HepG2 (cell line): Measurements from ENCODE around the gene ATRNL1.

Experiments
- EP300 ChIP-seq, 3 experiments: sonication (generic) in 1 of 3; formaldehyde crosslinking in 1 of 3; IDR thresholded peaks; 2 replicates each; pipeline versions ENCODE4 v1.5.1 to v1.6.1; 2011 to 2020; ENCODE audit warnings: low read depth in 2 of 3, low read length in 2 of 3, borderline replicate concordance in 1 of 3, improper control_type of control experiment in 1 of 3, mild to moderate bottlenecking in 1 of 3, missing genetic modification reagents in 1 of 3, moderate library complexity in 1 of 3
- EZH2 ChIP-seq: conservative IDR thresholded peaks from 2 replicates; pipeline ENCODE4 v1.6.1; 2012; ENCODE audit warnings: mild to moderate bottlenecking, low read depth, low read length, moderate library complexity
- JUND ChIP-seq: sonication (generic); formaldehyde crosslinking; IDR thresholded peaks from 2 replicates; pipeline ENCODE4 v1.8.0; 2022; ENCODE audit warnings: mild to moderate bottlenecking, missing genetic modification reagents
- MAFF ChIP-seq: IDR thresholded peaks from 2 replicates; pipeline ENCODE4 v1.6.1; 2011; ENCODE audit warnings: low read depth, low read length, improper control_type of control experiment
- POLR2A ChIP-seq, 2 experiments: IDR thresholded peaks; 2 replicates each; pipeline ENCODE4 v1.6.1; 2011; ENCODE audit warnings: low read depth in 2 of 2, low read length in 2 of 2, mild to moderate bottlenecking in 1 of 2, moderate library complexity in 1 of 2; ENCODE audit not compliant: insufficient read depth in 1 of 2
- TF ChIP-seq, protein P1 (sequence below): sonication (generic); formaldehyde crosslinking; IDR thresholded peaks from 2 replicates; pipeline ENCODE4 v1.5.0; 2020; ENCODE audit warnings: mild to moderate bottlenecking, missing genetic modification reagents, moderate library complexity
- TF ChIP-seq, protein P2 (sequence below): sonication (generic); formaldehyde crosslinking; conservative IDR thresholded peaks from 2 replicates; pipeline ENCODE4 v1.5.0; 2020; ENCODE audit warnings: missing genetic modification reagents

DNA sequence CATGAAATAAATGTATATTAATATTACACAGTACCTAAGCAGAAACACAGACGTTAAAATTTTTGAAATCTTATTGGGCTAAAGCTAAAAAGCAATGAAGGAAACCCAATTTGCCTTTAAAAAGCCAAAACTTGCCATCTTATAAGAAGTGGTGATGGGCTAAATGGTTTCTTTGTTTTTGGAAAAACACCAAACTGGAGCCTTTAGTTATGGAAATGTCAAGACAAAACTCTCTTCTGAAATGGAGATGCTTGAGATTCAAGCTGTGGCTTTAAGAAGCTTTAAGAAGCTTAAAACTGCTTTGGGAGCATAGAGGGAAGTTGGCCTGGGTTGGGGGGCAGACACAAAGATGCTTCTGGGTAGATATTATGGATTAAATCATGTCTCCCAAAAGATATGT, 902.9 kb downstream of the ATRNL1 start:
- TF ChIP-seq, protein P1, sequence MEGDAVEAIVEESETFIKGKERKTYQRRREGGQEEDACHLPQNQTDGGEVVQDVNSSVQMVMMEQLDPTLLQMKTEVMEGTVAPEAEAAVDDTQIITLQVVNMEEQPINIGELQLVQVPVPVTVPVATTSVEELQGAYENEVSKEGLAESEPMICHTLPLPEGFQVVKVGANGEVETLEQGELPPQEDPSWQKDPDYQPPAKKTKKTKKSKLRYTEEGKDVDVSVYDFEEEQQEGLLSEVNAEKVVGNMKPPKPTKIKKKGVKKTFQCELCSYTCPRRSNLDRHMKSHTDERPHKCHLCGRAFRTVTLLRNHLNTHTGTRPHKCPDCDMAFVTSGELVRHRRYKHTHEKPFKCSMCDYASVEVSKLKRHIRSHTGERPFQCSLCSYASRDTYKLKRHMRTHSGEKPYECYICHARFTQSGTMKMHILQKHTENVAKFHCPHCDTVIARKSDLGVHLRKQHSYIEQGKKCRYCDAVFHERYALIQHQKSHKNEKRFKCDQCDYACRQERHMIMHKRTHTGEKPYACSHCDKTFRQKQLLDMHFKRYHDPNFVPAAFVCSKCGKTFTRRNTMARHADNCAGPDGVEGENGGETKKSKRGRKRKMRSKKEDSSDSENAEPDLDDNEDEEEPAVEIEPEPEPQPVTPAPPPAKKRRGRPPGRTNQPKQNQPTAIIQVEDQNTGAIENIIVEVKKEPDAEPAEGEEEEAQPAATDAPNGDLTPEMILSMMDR (CRISPR knock-in tag), result no peak
- TF ChIP-seq EZH2 (no peak), EP300 (IDR thresholded peaks at IDR 0.05; ENCODE audit: low read depth in 2 of 2, low read length in 2 of 2) (no peak), EP300 (CRISPR knock-in tag; IDR thresholded peaks at IDR 0.05; ENCODE audit: borderline replicate concordance) (no peak), MAFF (no peak), POLR2A (IDR thresholded peaks at IDR 0.05; ENCODE audit: insufficient read depth in 1 of 2, low read depth in 2 of 2, low read length in 2 of 2) (no peak), JUND (no peak)
- TF ChIP-seq, protein P2, sequence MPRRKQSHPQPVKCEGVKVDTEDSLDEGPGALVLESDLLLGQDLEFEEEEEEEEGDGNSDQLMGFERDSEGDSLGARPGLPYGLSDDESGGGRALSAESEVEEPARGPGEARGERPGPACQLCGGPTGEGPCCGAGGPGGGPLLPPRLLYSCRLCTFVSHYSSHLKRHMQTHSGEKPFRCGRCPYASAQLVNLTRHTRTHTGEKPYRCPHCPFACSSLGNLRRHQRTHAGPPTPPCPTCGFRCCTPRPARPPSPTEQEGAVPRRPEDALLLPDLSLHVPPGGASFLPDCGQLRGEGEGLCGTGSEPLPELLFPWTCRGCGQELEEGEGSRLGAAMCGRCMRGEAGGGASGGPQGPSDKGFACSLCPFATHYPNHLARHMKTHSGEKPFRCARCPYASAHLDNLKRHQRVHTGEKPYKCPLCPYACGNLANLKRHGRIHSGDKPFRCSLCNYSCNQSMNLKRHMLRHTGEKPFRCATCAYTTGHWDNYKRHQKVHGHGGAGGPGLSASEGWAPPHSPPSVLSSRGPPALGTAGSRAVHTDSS, result no peak
